Measurements from ENCODE around the gene JAM3.

The JAM3 gene

GRCh38 chr11:134155946-134156865 lies 87.3 kb downstream of the JAM3 start:
- Histone ChIP-seq H3K9ac (ENCODE audit: low read length) (no peak overlapping the region), H2AFZ (ENCODE audit: low read depth, low read length, severe bottlenecking) (no peak overlapping the region), H3K79me2 (ENCODE audit: insufficient read depth, low read length) (no peaks in the 10 kb centered on the region), H3F3A (ENCODE audit: insufficient read depth) (no peaks in the 10 kb centered on the region), H3K36me3 (ENCODE audit: low read length) (no peaks in the 10 kb centered on the region), H4K20me1 (ENCODE audit: low read depth, low read length) (no peaks in the 10 kb centered on the region), H3K27ac (ENCODE audit: low read depth, low read length) (no peak overlapping the region), H3K4me2 (ENCODE audit: low read depth, low read length, poor library complexity, severe bottlenecking) (no peak overlapping the region), H3K27me3 (ENCODE audit: low read length) (no peaks in the 10 kb centered on the region), H3K9me3 (ENCODE audit: insufficient read depth, low read length) (no peaks in the 10 kb centered on the region), H3K4me3 (ENCODE audit: insufficient read depth, low read length, poor library complexity, severe bottlenecking) (no peak overlapping the region), H3K9me2 (replicated peaks; ENCODE audit: insufficient read depth, low read length) (no peaks in the 10 kb centered on the region)
- TF ChIP-seq, protein P1, sequence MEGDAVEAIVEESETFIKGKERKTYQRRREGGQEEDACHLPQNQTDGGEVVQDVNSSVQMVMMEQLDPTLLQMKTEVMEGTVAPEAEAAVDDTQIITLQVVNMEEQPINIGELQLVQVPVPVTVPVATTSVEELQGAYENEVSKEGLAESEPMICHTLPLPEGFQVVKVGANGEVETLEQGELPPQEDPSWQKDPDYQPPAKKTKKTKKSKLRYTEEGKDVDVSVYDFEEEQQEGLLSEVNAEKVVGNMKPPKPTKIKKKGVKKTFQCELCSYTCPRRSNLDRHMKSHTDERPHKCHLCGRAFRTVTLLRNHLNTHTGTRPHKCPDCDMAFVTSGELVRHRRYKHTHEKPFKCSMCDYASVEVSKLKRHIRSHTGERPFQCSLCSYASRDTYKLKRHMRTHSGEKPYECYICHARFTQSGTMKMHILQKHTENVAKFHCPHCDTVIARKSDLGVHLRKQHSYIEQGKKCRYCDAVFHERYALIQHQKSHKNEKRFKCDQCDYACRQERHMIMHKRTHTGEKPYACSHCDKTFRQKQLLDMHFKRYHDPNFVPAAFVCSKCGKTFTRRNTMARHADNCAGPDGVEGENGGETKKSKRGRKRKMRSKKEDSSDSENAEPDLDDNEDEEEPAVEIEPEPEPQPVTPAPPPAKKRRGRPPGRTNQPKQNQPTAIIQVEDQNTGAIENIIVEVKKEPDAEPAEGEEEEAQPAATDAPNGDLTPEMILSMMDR (IDR thresholded peaks at IDR 0.05; ENCODE audit: insufficient read depth, low read length, poor library complexity, severe bottlenecking): no peak
- no peak for TF ChIP-seq EZH2phosphoT487 (conservative IDR thresholded peaks at IDR 0.05; ENCODE audit: low read length)

DNA sequence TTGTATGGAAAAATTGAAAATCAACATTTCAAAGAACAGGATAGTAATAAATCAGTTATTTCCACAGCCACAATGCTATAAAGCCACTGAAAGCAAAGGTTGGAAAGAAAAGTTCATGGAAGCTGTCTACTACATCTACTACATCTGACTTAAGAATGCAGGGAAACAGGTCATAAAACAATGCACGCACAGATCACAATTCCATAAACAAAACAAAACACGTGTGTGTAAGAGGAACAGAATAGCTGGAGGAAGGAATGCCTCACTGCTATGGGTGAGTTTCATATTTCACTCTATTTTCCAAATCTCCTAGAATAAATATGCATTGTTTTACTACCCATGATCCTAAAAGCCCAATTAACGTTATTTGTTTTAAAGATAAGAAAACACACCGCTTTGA lies 88.6 kb downstream of the JAM3 start:
- no peaks in the 10 kb centered on the region for H3K79me2 ChIP-seq (ENCODE audit: insufficient read depth, low read length)
- H4K20me1 ChIP-seq (ENCODE audit: low read depth, low read length): no peaks in the 10 kb centered on the region
- no peaks in the 10 kb centered on the region for H3K9me3 ChIP-seq (ENCODE audit: insufficient read depth, low read length)
- no peak overlapping the region for H3K4me3 ChIP-seq (ENCODE audit: insufficient read depth, low read length, poor library complexity, severe bottlenecking)
- no peaks in the 10 kb centered on the region for H3K36me3 ChIP-seq (ENCODE audit: low read length)
- H3K9ac ChIP-seq (ENCODE audit: low read length): no peak overlapping the region
- H3K27me3 ChIP-seq (ENCODE audit: low read length): no peaks in the 10 kb centered on the region
- TF ChIP-seq, protein P1 (IDR thresholded peaks at IDR 0.05; ENCODE audit: insufficient read depth, low read length, poor library complexity, severe bottlenecking): no peak
- no peak for TF ChIP-seq EZH2phosphoT487 (conservative IDR thresholded peaks at IDR 0.05; ENCODE audit: low read length)
- no peaks in the 10 kb centered on the region for H3K9me2 ChIP-seq (replicated peaks; ENCODE audit: insufficient read depth, low read length)
- H3K4me2 ChIP-seq (ENCODE audit: low read depth, low read length, poor library complexity, severe bottlenecking): no peak overlapping the region
- no peak overlapping the region for H2AFZ ChIP-seq (ENCODE audit: low read depth, low read length, severe bottlenecking)
- H3K27ac ChIP-seq (ENCODE audit: low read depth, low read length): no peak overlapping the region
- no peaks in the 10 kb centered on the region for H3F3A ChIP-seq (ENCODE audit: insufficient read depth)

DNA sequence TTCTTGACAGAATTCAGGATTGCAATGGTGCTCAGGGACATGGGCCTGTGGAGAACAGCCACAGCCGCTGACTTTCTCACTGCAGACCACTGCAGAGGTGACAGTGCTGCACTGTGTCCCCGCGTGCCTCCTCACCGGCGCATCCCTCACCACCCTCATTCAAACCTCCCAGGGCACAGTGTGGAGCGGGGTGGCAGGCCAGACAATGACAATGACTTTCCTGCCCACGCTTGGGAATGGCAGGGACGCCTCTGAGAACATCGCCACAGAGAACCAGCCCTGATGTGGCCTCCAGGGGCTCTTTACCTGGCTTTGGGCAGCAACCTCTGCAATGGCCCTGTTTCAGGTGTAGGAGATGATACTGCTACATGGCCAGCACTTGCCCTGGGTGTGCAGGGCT lies 89.2 kb downstream of the JAM3 start:
- no peaks in the 10 kb centered on the region for H3K36me3 ChIP-seq (ENCODE audit: low read length)
- H3K27me3 ChIP-seq (ENCODE audit: low read length): no peaks in the 10 kb centered on the region
- TF ChIP-seq EZH2phosphoT487 (conservative IDR thresholded peaks at IDR 0.05; ENCODE audit: low read length): no peak
- TF ChIP-seq, protein P1 (IDR thresholded peaks at IDR 0.05; ENCODE audit: insufficient read depth, low read length, poor library complexity, severe bottlenecking): no peak
- no peaks in the 10 kb centered on the region for H3K79me2 ChIP-seq (ENCODE audit: insufficient read depth, low read length)
- no peaks in the 10 kb centered on the region for H3K9me2 ChIP-seq (replicated peaks; ENCODE audit: insufficient read depth, low read length)
- H3K9ac ChIP-seq (ENCODE audit: low read length): no peak overlapping the region
- no peak overlapping the region for H3K4me3 ChIP-seq (ENCODE audit: insufficient read depth, low read length, poor library complexity, severe bottlenecking)
- H2AFZ ChIP-seq (ENCODE audit: low read depth, low read length, severe bottlenecking): no peak overlapping the region
- H3F3A ChIP-seq (ENCODE audit: insufficient read depth): no peaks in the 10 kb centered on the region
- H4K20me1 ChIP-seq (ENCODE audit: low read depth, low read length): no peaks in the 10 kb centered on the region
- no peaks in the 10 kb centered on the region for H3K9me3 ChIP-seq (ENCODE audit: insufficient read depth, low read length)
- no peak overlapping the region for H3K4me2 ChIP-seq (ENCODE audit: low read depth, low read length, poor library complexity, severe bottlenecking)
- H3K27ac ChIP-seq (ENCODE audit: low read depth, low read length): no peak overlapping the region

Measured in SU-DHL-6 (cell line).